Activated CD4-positive, alpha-beta memory T cell treated with anti-CD3 and anti-CD28 coated beads, Interleukin-2, amount 10 ng/mL, durations not matched to agents 7 days and 5 days (primary cell): ENCODE data around the gene PIWIL4. TPM values are rescaled to one million over a fixed set of nuclear protein-coding genes. Genes with fewer than 3 reads are reported as not detected.
"Not testable (repeated sequence)": the region's sequence is repeated elsewhere in the genome, so short reads cannot be mapped to it uniquely, and the experiment has no call there.

Experiments used
- CTCF ChIA-PET: fragments of 350-600 bp; sonication (Branson Sonifier 250); formaldehyde crosslinking; loops from one replicate; lab custom pipeline; 2021; ENCODE audit warnings: antibody characterized with exemption, inconsistent platforms; lab: Charles Lee
- POLR2A ChIA-PET: fragments of 350-600 bp; sonication (Branson Sonifier 250); formaldehyde crosslinking; loops from one replicate; lab custom pipeline; 2021; ENCODE audit warnings: antibody characterized with exemption; lab: Charles Lee
- DNase-seq: peaks from one replicate; pipeline ENCODE4 v3.0.0-alpha.2; 2020
- H3K27ac Mint-ChIP-seq: one replicate; pipeline ENCODE4 v1.8.0; 2021; ENCODE audit warnings: mild to moderate bottlenecking, mixed read lengths
- H3K27me3 Mint-ChIP-seq: one replicate; pipeline ENCODE4 v1.8.0; 2021; ENCODE audit warnings: mixed read lengths
- H3K36me3 Mint-ChIP-seq: one replicate; pipeline ENCODE4 v1.8.0; 2021; ENCODE audit warnings: low read depth, mixed read lengths
- H3K4me1 Mint-ChIP-seq: one replicate; pipeline ENCODE4 v1.8.0; 2021; ENCODE audit warnings: mixed read lengths
- H3K4me3 Mint-ChIP-seq: one replicate; pipeline ENCODE4 v1.8.0; 2021; ENCODE audit warnings: mild to moderate bottlenecking, mixed read lengths
- H3K9me3 Mint-ChIP-seq: one replicate; pipeline ENCODE4 v1.8.0; 2021; ENCODE audit warnings: mixed read lengths
- total RNA-seq, 2 experiments: library from RNA; stranded (reverse); gene quantifications; one replicate each; pipeline ENCODE4 v1.2.3, GENCODE V29; 2021

Gene PIWIL4
- total RNA-seq, 2 experiments from 2014 or later: 0.60 to 1.1 TPM

DNA sequence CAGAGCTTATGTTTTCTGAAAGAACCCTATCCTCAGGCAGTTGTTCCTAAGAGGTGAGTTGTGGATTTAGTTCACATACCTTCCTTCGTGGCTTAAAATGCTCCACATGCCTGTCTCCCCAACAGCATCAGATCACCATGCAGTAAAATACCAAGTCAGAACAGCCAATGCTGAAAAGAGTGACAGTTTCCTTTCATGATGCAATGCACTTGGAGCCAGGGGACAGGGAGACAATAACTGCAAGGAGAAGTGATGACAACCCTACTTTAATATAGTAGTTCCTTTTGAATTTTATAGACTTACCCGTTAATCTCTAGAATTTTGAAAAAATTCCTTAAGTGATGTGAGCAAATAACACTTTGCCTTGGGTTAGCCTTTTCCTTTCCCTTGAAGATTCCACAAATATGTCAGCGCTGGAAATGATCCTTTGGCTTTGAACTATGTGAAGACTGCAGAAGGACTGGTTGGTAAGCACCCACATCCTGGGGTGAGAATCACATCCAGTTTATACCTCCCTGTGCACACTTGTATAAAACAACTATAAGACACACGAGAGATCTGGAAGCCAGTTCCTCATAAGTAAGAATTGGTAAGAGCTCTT is 71.2 kb downstream of the PIWIL4 start:
- H3K36me3 Mint-ChIP-seq: no peaks in the 10 kb centered on the region
- DNase-seq: no peak
- H3K27me3 Mint-ChIP-seq: no peaks in the 10 kb centered on the region
- ChIA-PET POLR2A (no interaction called here), CTCF (no interaction called here)
- H3K4me3 Mint-ChIP-seq: no peak overlapping the region
- H3K4me1 Mint-ChIP-seq: peaks cover 5% of the 10 kb centered on the region
- no peaks in the 10 kb centered on the region for H3K9me3 Mint-ChIP-seq
- H3K27ac Mint-ChIP-seq: no peak overlapping the region

DNA sequence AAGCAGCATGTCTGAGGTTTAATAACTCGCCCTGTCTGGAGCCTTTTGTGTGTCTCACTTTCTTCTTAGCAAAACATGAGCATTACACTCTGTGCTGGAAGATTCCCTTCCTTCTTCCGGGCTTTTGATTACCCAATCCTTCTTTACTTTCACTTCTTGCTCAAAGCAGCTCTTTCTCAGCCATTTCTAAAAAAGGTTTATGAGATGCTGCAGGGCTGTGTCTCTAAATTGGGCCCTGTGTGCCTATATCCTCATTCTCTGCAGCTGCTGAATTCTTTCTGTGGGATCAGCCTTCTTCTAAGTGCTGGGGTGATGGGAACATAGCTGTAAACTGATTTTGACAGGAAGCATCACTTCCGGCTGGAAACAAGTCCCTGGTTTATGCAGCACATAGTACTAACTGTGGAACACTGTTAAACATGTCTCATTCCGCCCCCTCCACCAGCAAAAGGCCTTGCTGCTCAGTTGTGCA is 71.8 kb downstream of the PIWIL4 start:
- DNase-seq: no peak
- H3K9me3 Mint-ChIP-seq: no peaks in the 10 kb centered on the region
- H3K4me3 Mint-ChIP-seq: no peak overlapping the region
- no peak overlapping the region for H3K27ac Mint-ChIP-seq
- ChIA-PET POLR2A (no interaction called here), CTCF (no interaction called here)
- H3K4me1 Mint-ChIP-seq: peaks cover 5% of the 10 kb centered on the region
- H3K27me3 Mint-ChIP-seq: no peaks in the 10 kb centered on the region
- H3K36me3 Mint-ChIP-seq: no peaks in the 10 kb centered on the region

DNA sequence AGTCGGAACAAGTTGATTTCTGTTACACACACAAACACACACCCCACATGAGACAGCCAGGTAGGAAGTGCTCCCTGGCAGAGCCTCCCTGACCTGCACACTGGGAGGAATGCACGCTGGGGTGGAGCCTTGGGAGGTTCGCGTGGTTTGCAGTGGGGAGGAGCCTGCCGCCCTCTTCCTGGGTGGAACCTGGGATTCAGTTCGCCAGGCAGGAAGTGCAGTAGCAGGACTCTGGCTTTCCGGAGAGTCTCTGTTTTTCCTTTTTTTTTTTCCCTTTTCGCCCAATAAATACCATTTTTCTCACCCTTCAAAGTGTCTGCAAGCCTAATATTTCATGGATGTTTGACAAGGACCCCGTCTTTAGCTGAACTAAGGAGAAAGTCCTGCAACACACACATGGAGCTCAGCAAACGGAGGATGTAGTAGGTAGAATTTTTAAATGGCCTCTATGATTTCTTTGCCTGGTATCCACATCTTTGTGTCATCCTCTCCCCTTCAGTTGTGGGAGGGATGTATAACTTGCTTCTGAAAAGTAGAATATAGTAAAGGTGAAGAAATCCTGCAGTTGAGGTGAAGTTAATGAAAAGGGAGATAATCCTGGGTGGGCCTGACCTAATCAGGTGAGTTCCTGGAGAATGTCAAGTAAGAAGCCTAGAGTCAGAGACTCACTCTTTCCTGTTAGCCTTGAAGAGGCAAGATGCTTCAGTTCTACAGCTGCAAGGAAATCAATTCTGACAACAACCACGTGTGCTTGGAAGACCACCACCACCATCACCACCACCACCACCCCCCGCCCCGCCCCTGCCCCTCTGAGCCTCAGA is 72.9 kb downstream of the PIWIL4 start:
- Mint-ChIP-seq H3K4me3 (no peak overlapping the region), H3K27ac (no peak overlapping the region), H3K36me3 (no peaks in the 10 kb centered on the region), H3K4me1 (peaks cover 5% of the 10 kb centered on the region), H3K9me3 (no peaks in the 10 kb centered on the region), H3K27me3 (no peaks in the 10 kb centered on the region)
- CTCF ChIA-PET: no interaction called here
- POLR2A ChIA-PET: no interaction called here
- DNase-seq: no peak

DNA sequence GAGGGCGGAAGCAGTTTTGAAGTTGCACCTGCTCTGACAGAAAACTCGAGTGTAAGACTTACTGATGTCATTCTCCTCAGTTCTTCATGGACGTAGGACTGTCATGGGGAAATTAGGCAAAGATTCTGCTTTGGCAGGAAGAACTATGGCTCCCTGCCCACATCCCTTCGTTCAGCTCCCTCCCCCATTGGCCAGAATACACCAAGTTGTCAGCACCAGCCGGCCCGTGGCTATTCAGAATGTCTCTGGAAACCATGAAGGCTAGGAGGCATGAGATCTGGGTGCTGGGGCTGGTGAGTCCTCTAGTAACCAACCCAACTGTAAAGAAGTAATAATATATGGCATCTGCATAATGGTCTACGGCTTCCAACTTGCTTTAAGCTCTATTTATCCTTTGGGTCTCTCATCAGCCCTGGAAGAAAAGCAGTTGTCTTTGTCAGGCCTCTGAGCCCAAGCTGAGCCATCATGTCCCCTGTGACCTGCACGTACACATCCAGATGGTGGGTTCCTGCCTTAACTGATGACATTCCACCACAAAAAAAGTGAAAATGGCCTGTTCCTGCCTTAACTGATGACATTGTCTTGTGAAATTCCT is 74.1 kb downstream of the PIWIL4 start:
- Mint-ChIP-seq H3K27ac (no peak overlapping the region), H3K36me3 (no peaks in the 10 kb centered on the region), H3K27me3 (peaks cover 4% of the 10 kb centered on the region), H3K4me1 (peaks cover 5% of the 10 kb centered on the region), H3K9me3 (no peaks in the 10 kb centered on the region), H3K4me3 (no peak overlapping the region)
- ChIA-PET CTCF (no interaction called here), POLR2A (no interaction called here)
- DNase-seq: no peak

DNA sequence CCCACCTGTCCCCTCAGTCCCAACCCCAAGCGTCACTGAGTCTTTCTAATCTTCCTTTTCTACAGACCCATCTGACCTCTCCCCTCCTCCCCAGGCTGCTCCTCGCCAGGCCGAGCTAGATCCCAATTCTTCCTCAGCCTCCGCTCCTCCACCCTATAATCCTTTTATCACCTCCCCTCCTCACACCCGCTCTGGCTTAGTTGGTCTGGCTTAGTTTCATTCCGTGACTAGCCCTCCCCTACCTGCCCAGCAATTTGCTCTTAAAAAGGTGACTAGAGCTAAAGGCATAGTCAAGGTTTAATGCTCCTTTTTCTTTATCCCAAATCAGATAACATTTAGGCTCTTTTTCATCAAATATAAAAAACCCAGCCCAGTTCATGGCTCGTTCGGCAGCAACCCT is 76.0 kb downstream of the PIWIL4 start:
- CTCF ChIA-PET, DNase-seq, H3K27me3 Mint-ChIP-seq, H3K4me3 Mint-ChIP-seq, H3K36me3 Mint-ChIP-seq, H3K27ac Mint-ChIP-seq, H3K9me3 Mint-ChIP-seq, POLR2A ChIA-PET, H3K4me1 Mint-ChIP-seq: not testable (repeated sequence)

DNA sequence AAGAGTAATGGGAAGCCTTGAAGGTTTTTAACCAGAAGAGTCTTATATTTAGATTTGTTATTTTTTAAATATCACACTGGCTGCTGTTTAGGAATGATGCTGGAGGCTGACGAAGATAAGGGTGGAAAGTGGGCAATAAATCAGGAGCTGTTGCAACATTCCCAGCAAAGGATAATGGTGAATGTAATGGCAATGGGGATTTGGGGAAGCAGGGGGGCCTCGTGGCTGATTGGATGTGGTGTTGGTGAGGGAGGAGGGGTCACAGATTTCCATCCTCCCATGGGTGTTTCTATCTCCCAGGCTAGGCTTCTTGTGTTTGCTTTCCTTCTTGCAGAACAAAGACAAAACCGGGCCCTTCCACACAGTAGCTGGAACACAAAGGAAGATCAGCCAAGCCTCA is 80.8 kb downstream of the PIWIL4 start:
- no peak overlapping the region for H3K4me3 Mint-ChIP-seq
- H3K27ac Mint-ChIP-seq: no peak overlapping the region
- peaks cover 5% of the 10 kb centered on the region for H3K27me3 Mint-ChIP-seq
- no peaks in the 10 kb centered on the region for H3K9me3 Mint-ChIP-seq
- no peaks in the 10 kb centered on the region for H3K36me3 Mint-ChIP-seq
- ChIA-PET CTCF (no interaction called here), POLR2A (no interaction called here)
- no peak for DNase-seq
- no peaks in the 10 kb centered on the region for H3K4me1 Mint-ChIP-seq

DNA sequence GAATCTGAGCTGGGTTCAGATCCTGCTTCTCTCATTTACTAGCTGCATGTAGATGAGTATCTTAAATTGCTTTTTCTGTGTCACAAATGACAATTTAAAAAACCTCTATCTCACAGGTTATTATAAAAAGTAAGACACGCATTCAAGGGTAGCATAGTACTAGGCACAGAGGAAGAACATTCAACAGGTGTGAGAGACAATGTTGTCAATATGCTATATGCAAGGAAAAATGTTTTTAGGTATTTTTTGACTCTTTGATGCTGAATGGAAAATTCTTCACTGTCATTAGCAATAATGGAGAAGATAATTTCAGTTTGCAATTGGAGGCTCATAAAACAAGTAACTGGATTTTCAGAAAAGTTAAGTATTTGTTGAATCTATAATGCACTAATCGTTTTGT is 81.6 kb downstream of the PIWIL4 start:
- DNase-seq: no peak
- Mint-ChIP-seq H3K27me3 (peaks cover 5% of the 10 kb centered on the region), H3K27ac (no peak overlapping the region), H3K4me3 (no peak overlapping the region), H3K36me3 (no peaks in the 10 kb centered on the region), H3K4me1 (no peaks in the 10 kb centered on the region), H3K9me3 (no peaks in the 10 kb centered on the region)
- ChIA-PET CTCF (no interaction called here), POLR2A (no interaction called here)

DNA sequence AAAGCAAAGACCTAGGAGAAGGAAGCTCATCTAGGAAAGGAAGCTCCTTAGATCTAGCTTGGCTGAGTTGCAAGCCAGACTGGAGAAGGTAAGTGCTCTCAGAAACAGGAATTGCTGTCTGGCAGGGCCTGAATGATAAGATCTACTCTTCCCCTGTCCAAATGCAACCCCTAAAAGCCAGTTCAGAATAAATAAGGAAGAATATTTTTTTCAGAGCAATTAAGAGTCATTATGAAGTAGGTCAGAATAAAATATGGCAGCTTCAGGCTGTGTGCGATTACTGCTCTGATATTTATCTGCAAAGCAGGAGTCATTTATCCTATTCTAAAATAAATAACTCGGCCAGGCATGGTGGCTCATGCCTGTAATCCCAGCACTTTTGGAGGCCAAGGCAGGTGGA is 82.1 kb downstream of the PIWIL4 start:
- Mint-ChIP-seq H3K27ac (no peak overlapping the region), H3K27me3 (peaks cover 5% of the 10 kb centered on the region), H3K9me3 (no peaks in the 10 kb centered on the region), H3K36me3 (no peaks in the 10 kb centered on the region), H3K4me1 (no peaks in the 10 kb centered on the region), H3K4me3 (no peak overlapping the region)
- CTCF ChIA-PET: no interaction called here
- DNase-seq: no peak
- POLR2A ChIA-PET: no interaction called here

DNA sequence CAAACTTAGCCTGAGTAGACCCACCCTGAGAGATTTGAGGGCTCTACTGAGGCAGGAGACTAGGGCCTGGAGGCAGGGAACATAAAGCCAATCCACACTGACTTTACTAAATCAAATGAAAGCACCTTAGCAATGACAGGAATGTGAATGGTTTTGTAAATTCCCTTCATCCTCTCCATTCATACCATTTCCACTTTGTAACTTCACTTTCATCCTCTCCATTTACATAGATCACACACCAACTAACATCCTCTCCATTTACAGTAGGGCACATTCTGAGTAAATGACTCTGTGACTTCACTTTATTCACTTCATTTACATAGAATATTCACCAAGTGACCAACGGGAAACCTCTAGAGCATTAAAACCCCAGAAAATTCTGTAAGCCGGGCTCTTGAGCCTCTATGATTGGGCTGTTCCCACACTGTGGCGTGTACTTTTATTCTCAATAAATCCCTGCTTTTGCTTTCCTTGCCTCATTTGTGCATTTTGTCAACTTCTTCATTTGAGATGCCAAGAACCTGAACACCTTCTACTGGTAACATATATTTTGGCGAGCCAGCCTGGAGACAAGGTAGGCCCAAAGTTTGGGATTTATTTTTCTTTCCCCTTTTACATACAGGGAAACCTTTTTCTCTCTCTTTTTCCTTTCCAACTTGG is 82.9 kb downstream of the PIWIL4 start:
- Mint-ChIP-seq H3K4me1 (no peaks in the 10 kb centered on the region), H3K9me3 (no peaks in the 10 kb centered on the region), H3K4me3 (no peak overlapping the region), H3K36me3 (no peaks in the 10 kb centered on the region), H3K27me3 (peaks cover 5% of the 10 kb centered on the region), H3K27ac (no peak overlapping the region)
- DNase-seq: no peak
- ChIA-PET POLR2A (no interaction called here), CTCF (no interaction called here)

DNA sequence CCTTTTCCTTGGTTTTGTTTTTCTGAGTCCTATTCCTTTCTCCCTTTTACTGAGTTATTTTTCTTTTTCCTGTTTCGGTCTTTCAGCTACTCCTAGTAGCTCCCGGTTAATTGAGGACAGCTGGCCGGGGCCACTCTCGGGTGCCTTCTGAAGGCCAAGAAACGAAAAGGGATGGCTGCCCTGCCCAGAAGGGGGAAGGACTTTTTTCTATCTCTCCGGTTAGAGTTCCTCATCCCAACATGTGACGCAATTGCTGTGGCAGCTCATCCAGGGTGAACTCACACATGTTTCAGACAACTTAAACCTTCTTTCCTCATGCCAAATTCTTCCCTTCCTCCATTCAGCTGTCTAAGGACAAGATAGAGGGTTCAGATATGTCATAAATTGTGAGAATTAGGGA is 83.6 kb downstream of the PIWIL4 start:
- H3K27ac Mint-ChIP-seq: no peak overlapping the region
- H3K36me3 Mint-ChIP-seq: no peaks in the 10 kb centered on the region
- no peak overlapping the region for H3K4me3 Mint-ChIP-seq
- POLR2A ChIA-PET: no interaction called here
- no peaks in the 10 kb centered on the region for H3K9me3 Mint-ChIP-seq
- CTCF ChIA-PET: no interaction called here
- H3K4me1 Mint-ChIP-seq: no peaks in the 10 kb centered on the region
- no peak for DNase-seq
- peaks cover 2% of the 10 kb centered on the region for H3K27me3 Mint-ChIP-seq

DNA sequence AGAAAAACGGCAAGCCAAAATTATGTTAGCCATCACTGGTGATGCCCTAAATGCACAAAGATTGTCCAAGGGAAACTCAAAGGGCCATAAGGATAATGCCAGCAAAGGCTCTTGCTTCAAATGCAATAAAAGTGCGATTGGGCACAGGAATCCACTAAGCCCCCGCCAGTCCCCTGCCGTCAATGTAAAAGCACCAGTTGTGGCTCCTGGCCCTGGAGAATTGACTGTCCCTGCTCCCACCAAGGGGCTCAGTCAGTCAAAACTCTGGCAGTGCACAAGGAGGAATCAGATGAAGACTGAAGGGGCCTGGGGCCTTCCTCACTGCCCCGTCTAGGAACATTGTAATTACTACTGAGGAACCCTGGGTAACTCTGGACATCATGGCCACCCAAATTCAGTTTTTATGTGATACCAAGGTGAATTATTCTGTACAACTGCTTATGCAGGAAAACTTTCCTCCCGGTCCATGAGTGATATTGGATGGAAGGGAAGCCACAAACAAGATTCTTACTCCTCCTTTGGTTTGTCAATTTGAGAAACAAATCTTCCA is 85.6 kb downstream of the PIWIL4 start:
- Mint-ChIP-seq H3K36me3 (no peaks in the 10 kb centered on the region), H3K4me3 (no peak overlapping the region), H3K9me3 (no peaks in the 10 kb centered on the region), H3K27me3 (peaks cover 8% of the 10 kb centered on the region), H3K4me1 (no peaks in the 10 kb centered on the region), H3K27ac (no peak overlapping the region)
- POLR2A ChIA-PET: no interaction called here
- no peak for DNase-seq
- CTCF ChIA-PET: no interaction called here

DNA sequence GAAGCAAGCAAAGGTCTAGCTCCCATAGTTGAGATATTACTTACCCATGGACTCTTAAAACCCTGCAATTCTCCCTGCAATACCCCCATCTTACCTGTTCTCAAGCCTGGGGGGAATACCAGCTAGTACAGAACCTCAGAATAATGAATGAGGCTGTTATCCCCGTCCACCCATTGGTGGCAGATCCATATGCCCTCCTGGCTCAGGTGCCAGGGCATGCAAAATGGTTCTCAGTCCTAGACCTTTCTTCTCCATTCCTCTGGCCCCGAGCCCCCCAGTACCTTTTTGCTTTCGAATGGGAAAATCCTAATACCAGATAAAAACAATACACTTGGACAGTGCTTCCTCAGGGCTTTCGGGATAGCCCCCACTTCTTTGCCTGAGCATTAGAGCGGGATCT is 86.4 kb downstream of the PIWIL4 start:
- CTCF ChIA-PET: no interaction called here
- no peak overlapping the region for H3K27ac Mint-ChIP-seq

DNA sequence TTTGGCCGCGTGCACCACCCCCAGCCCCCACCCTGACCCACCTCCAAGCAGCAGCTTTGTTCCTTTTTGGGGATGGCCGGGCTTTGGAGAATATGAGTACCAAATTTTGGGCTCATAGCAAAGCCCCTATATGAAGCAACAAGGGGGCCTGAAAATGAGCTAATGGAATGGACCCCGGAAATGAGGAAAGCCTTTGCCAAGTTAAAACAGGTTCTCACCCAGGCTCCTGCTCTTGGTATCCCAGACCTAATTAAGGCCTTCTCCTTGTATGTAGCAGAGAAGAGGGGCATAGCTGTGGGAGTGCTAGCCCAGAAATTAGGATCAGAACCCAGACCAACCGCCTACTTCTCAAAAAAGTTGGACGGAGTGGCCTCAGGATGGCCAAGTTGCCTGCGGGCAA is 87.0 kb downstream of the PIWIL4 start:
- H3K4me1 Mint-ChIP-seq: no peaks in the 10 kb centered on the region
- ChIA-PET POLR2A (interaction anchor here (0.6 kb wide), 1 partner anchor 21 kb away, joined by 3 read pairs; no protein-coding TSS in a partner anchor), CTCF (no interaction called here)
- no peak overlapping the region for H3K4me3 Mint-ChIP-seq
- DNase-seq: no peak
- no peaks in the 10 kb centered on the region for H3K36me3 Mint-ChIP-seq
- peaks cover 11% of the 10 kb centered on the region for H3K27me3 Mint-ChIP-seq
- H3K27ac Mint-ChIP-seq: no peak overlapping the region
- H3K9me3 Mint-ChIP-seq: no peaks in the 10 kb centered on the region

More for the DNA sequence above, 86.4 kb downstream of the PIWIL4 start:
- Mint-ChIP-seq H3K27me3 (peaks cover 8% of the 10 kb centered on the region), H3K9me3 (no peaks in the 10 kb centered on the region), H3K4me1 (no peaks in the 10 kb centered on the region), H3K36me3 (no peaks in the 10 kb centered on the region), H3K4me3 (no peak overlapping the region)
- POLR2A ChIA-PET: no interaction called here
- DNase-seq: no peak
